ENCODE results near the gene PPP1R15B. TPM values are rescaled to one million over a fixed set of nuclear protein-coding genes. Genes with fewer than 3 reads are reported as not detected.

PPP1R15B gene
- total and polyA plus RNA-seq, 4 donors: 14.6 to 57.0 (median 36.8) TPM

DNA sequence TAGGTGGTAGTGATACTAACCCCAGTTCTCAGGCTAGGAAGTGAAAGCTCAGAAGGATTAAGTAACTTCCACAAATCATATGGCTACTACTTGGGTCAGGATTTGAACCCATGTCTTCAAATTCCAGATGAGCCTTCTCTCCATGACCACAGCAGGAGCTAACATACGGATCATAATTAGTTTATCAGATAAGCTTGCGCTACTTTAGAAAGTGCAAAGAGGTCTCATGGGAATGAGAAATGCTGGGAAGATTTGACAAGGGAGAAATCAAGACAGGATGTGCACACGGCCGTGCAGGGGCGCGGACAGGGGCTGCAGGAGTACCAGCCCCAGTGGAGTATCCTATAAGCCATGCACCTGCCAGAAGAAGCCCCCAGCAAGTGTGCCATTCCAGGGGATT lies 57.0 kb downstream of the PPP1R15B start:
- DNase-seq (no peak), ATAC-seq (ENCODE audit: insufficient read depth, low FRiP score) (no peak)
- TF ChIP-seq, protein P1, sequence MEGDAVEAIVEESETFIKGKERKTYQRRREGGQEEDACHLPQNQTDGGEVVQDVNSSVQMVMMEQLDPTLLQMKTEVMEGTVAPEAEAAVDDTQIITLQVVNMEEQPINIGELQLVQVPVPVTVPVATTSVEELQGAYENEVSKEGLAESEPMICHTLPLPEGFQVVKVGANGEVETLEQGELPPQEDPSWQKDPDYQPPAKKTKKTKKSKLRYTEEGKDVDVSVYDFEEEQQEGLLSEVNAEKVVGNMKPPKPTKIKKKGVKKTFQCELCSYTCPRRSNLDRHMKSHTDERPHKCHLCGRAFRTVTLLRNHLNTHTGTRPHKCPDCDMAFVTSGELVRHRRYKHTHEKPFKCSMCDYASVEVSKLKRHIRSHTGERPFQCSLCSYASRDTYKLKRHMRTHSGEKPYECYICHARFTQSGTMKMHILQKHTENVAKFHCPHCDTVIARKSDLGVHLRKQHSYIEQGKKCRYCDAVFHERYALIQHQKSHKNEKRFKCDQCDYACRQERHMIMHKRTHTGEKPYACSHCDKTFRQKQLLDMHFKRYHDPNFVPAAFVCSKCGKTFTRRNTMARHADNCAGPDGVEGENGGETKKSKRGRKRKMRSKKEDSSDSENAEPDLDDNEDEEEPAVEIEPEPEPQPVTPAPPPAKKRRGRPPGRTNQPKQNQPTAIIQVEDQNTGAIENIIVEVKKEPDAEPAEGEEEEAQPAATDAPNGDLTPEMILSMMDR (IDR thresholded peaks at IDR 0.05; ENCODE audit: control extremely low read depth, extremely low read depth): no peak
- Histone ChIP-seq H3K36me3 (ENCODE audit: control insufficient read depth in 4 of 4, insufficient read depth in 4 of 4, low read length in 4 of 4) (no peaks in the 10 kb centered on the region), H3K4me3 (no peak overlapping the region), H3K27me3 (ENCODE audit: control insufficient read depth in 3 of 3, insufficient read depth in 3 of 3, low read length in 2 of 3) (no peaks in the 10 kb centered on the region), H3K9me3 (ENCODE audit: control insufficient read depth in 4 of 4, insufficient read depth in 3 of 4, low read length in 3 of 4) (no peaks in the 10 kb centered on the region), H3K4me1 (ENCODE audit: control insufficient read depth in 5 of 5, insufficient read depth in 5 of 5, low read length in 5 of 5) (peaks cover 0 to 36% (median 10%) of the 10 kb centered on the region in 5 donors), H3K27ac (ENCODE audit: low read depth in 1 of 2, low read length in 1 of 2) (no peak overlapping the region), H3K9ac (ENCODE audit: insufficient read depth in 1 of 2, low read length in 2 of 2) (no peak overlapping the region)
- 83 to 84% methylated on average over 6 of the region's 6 CpGs for WGBS, 2 donors

Small RNAs within 50 kb of the gene (small RNA-seq; reads per million reads assigned to genes)
- not detected for gene AL606489.2 (ENCODE audit: low replicate concordance)

Other genes starting within 250 kb of the PPP1R15B start
- under 1 TPM; 0.23 to 0.28 TPM for gene REN, start 245.5 kb downstream of the PPP1R15B start, total RNA-seq
- gene REN, start 245.5 kb downstream of the PPP1R15B start, polyA plus RNA-seq: under 1 TPM; 0.31 to 0.75 TPM
- not detected for gene KISS1, start 215.3 kb downstream of the PPP1R15B start, total RNA-seq
- gene KISS1, start 215.3 kb downstream of the PPP1R15B start, polyA plus RNA-seq: 1 to 10 TPM in 1 of 2 donors, under 1 TPM in 1; 0.25 to 3.4 TPM
- gene GOLT1A, start 197.8 kb downstream of the PPP1R15B start, total RNA-seq: 1 to 10 TPM; 4.1 to 8.5 TPM
- 10 to 100 TPM in 1 of 2 donors, 1 to 10 TPM in 1; 7.0 to 23.8 TPM for gene GOLT1A, start 197.8 kb downstream of the PPP1R15B start, polyA plus RNA-seq
- 10 to 100 TPM in 1 of 2 donors, 1 to 10 TPM in 1; 2.8 to 10.5 TPM for gene PLEKHA6, start 51.9 kb downstream of the PPP1R15B start, total RNA-seq
- 1 to 10 TPM in 1 of 2 donors, under 1 TPM in 1; 0.88 to 3.8 TPM for gene PLEKHA6, start 51.9 kb downstream of the PPP1R15B start, polyA plus RNA-seq
- 10 to 100 TPM; 36.9 to 37.6 TPM for gene PIK3C2B, start 83.0 kb upstream of the PPP1R15B start, total RNA-seq
- gene PIK3C2B, start 83.0 kb upstream of the PPP1R15B start, polyA plus RNA-seq: 10 to 100 TPM; 11.9 to 13.2 TPM
- gene MDM4, start 104.6 kb upstream of the PPP1R15B start, total RNA-seq: 100 to 1,000 TPM in 1 of 2 donors, 10 to 100 TPM in 1; 62.1 to 138 TPM
- gene MDM4, start 104.6 kb upstream of the PPP1R15B start, polyA plus RNA-seq: 10 to 100 TPM in 1 of 2 donors, 1 to 10 TPM in 1; 5.6 to 15.6 TPM